GM12874 (cell line): ENCODE results near the gene FOXO6.

Experiments used
- CTCF ChIP-seq: IDR thresholded peaks from 2 replicates; pipeline ENCODE4 v1.5.1; 2011; ENCODE audit warnings: low read depth, mild to moderate bottlenecking, control low read depth, low read length, moderate library complexity; ENCODE audit not compliant: insufficient read depth

FOXO6 gene

GRCh38 chr1:41380979-41381691 lies 19.9 kb downstream of the FOXO6 start:
- no peak for TF ChIP-seq CTCF

- no peak for TF ChIP-seq CTCF
Measured at GRCh38 chr1:41381692-41382479, 20.7 kb downstream of the FOXO6 start.

GRCh38 chr1:41382480-41383090 lies 21.4 kb downstream of the FOXO6 start:
- no peak for TF ChIP-seq CTCF

GRCh38 chr1:41383094-41383852 lies 22.0 kb downstream of the FOXO6 start:
- no peak for TF ChIP-seq CTCF

GRCh38 chr1:41384579-41384978 lies 23.3 kb downstream of the FOXO6 start:
- TF ChIP-seq CTCF: no peak

GRCh38 chr1:41385398-41386195 lies 24.4 kb downstream of the FOXO6 start:
- TF ChIP-seq CTCF: no peak
